ENCODE data around the gene PEAK1.

- TF ChIP-seq POLR2A (IDR thresholded peaks at IDR 0.05), result no peak
- no peak for TF ChIP-seq CTCF (IDR thresholded peaks at IDR 0.05)
Observed at GRCh38 chr15:77139312-77139711, 280.6 kb downstream of the PEAK1 start.
